Neuronal stem cell (in vitro differentiated cells): ENCODE measurements around the gene PPM1J.
"Not testable (repeated sequence)": the region's sequence is repeated elsewhere in the genome, so short reads cannot be mapped to it uniquely, and the experiment has no call there.

Source experiments
- DNase-seq: peaks from one replicate; pipeline ENCODE4 v3.0.0-alpha.2; 2013; ENCODE audit warnings: low spot score
- H2AFZ ChIP-seq: one replicate; pipeline ENCODE4 v1.6.1; 2013; ENCODE audit warnings: mild to moderate bottlenecking, low read length, inconsistent platforms
- H2AK5ac ChIP-seq: 2 replicates; pipeline ENCODE4 v1.6.1; 2013; ENCODE audit warnings: low read depth, mild to moderate bottlenecking, inconsistent platforms, low read length, moderate library complexity, mixed read lengths
- H2BK120ac ChIP-seq: 2 replicates; pipeline ENCODE4 v1.6.1; 2013; ENCODE audit warnings: low read depth, mild to moderate bottlenecking, inconsistent platforms, low read length, moderate library complexity, mixed read lengths
- H2BK12ac ChIP-seq: one replicate; pipeline ENCODE4 v1.6.1; 2013; ENCODE audit warnings: low read length, inconsistent platforms
- H2BK15ac ChIP-seq: 2 replicates; pipeline ENCODE4 v1.6.1; 2013; ENCODE audit warnings: mild to moderate bottlenecking, low read length, inconsistent platforms, mixed read lengths
- H2BK5ac ChIP-seq: one replicate; pipeline ENCODE4 v1.6.1; 2013; ENCODE audit warnings: inconsistent platforms, mild to moderate bottlenecking, low read length, moderate library complexity
- H3K14ac ChIP-seq: one replicate; pipeline ENCODE4 v1.6.1; 2013; ENCODE audit warnings: low read length, inconsistent platforms
- H3K18ac ChIP-seq: 2 replicates; pipeline ENCODE4 v1.6.1; 2013; ENCODE audit warnings: low read length, inconsistent platforms
- H3K23ac ChIP-seq: 2 replicates; pipeline ENCODE4 v1.6.1; 2013; ENCODE audit warnings: low read depth, mild to moderate bottlenecking, mixed read lengths, low read length, inconsistent platforms; ENCODE audit not compliant: poor library complexity
- H3K27ac ChIP-seq: replicated peaks from 3 replicates; pipeline ENCODE4 v1.5.1; 2013; ENCODE audit warnings: low read length, inconsistent platforms
- H3K27me3 ChIP-seq, 3 experiments: 2 replicates each; pipeline ENCODE4 v1.6.1; 2013; ENCODE audit warnings: low read length in 3 of 3, mild to moderate bottlenecking in 2 of 3, inconsistent platforms in 1 of 3, low read depth in 1 of 3, mixed read lengths in 1 of 3, moderate library complexity in 1 of 3; ENCODE audit not compliant: control insufficient read depth in 3 of 3, insufficient read depth in 3 of 3
- H3K36me3 ChIP-seq, 2 donors: replicated peaks in 1 of 2; 2 replicates each; pipeline ENCODE4 v1.6.1; 2013; ENCODE audit warnings: low read length in 2 of 2; ENCODE audit not compliant: control insufficient read depth in 2 of 2, insufficient read depth in 2 of 2
- H3K4ac ChIP-seq: 2 replicates; pipeline ENCODE4 v1.6.1; 2013; ENCODE audit warnings: inconsistent platforms, mild to moderate bottlenecking, low read length, moderate library complexity
- H3K4me1 ChIP-seq, 2 donors: 1 replicate in 1 of 2; 2 replicates in 1 of 2; pipeline ENCODE4 v1.6.1; 2013; ENCODE audit warnings: low read length in 2 of 2, low read depth in 1 of 2; ENCODE audit not compliant: control insufficient read depth in 2 of 2, insufficient read depth in 1 of 2
- H3K4me2 ChIP-seq: one replicate; pipeline ENCODE4 v1.6.1; 2013; ENCODE audit warnings: mild to moderate bottlenecking, low read length, inconsistent platforms; ENCODE audit not compliant: insufficient read depth, poor library complexity, severe bottlenecking
- H3K4me3 ChIP-seq, 2 donors: 2 replicates each; pipeline ENCODE4 v1.5.1; 2013; ENCODE audit warnings: low read length in 2 of 2, mild to moderate bottlenecking in 2 of 2, inconsistent platforms in 1 of 2, moderate library complexity in 1 of 2
- H3K79me1 ChIP-seq: one replicate; pipeline ENCODE4 v1.6.1; 2013; ENCODE audit warnings: low read depth, mild to moderate bottlenecking, inconsistent platforms, low read length, moderate library complexity
- H3K9ac ChIP-seq: one replicate; pipeline ENCODE4 v1.6.1; 2013; ENCODE audit warnings: mild to moderate bottlenecking, low read depth, low read length, inconsistent platforms; ENCODE audit not compliant: poor library complexity
- H3K9me3 ChIP-seq, 2 donors: replicated peaks in 1 of 2; 2 replicates each; pipeline versions ENCODE3 to v1.6.1; 2013; ENCODE audit warnings: low read length in 2 of 2, mild to moderate bottlenecking in 2 of 2, inconsistent platforms in 1 of 2, low read depth in 1 of 2, mixed read lengths in 1 of 2, moderate library complexity in 1 of 2; ENCODE audit not compliant: control insufficient read depth in 2 of 2, insufficient read depth in 1 of 2
- H4K8ac ChIP-seq: one replicate; pipeline ENCODE4 v1.6.1; 2013; ENCODE audit warnings: low read depth, mild to moderate bottlenecking, inconsistent platforms, low read length, moderate library complexity
- H4K91ac ChIP-seq: one replicate; pipeline ENCODE4 v1.6.1; 2013; ENCODE audit warnings: low read length, low read depth, mild to moderate bottlenecking, inconsistent platforms; ENCODE audit not compliant: poor library complexity
- WGBS, 2 donors: extraction: QIAGEN DNeasy Blood & Tissue Kit; methylation state at CpG; one replicate each; pipeline ENCODE4 v1.1.7; 2013; ENCODE audit warnings: missing lambda C conversion rate in 2 of 2, mixed read lengths in 1 of 2; ENCODE audit not compliant: insufficient read length in 2 of 2, insufficient replicate concordance in 1 of 2; ENCODE audit errors: extremely low coverage in 2 of 2; 5-methylcytosine and 5-hydroxymethylcytosine counted together

The PPM1J gene

GRCh38 chr1:112724240-112724639 is 9.1 kb upstream of the PPM1J start:
- not testable (repeated sequence) for H4K91ac ChIP-seq, H3K4me3 ChIP-seq, H2BK120ac ChIP-seq, H3K4ac ChIP-seq, H3K79me1 ChIP-seq, DNase-seq, H3K36me3 ChIP-seq, H4K8ac ChIP-seq, H3K4me2 ChIP-seq, H3K9me3 ChIP-seq, H3K14ac ChIP-seq, H2AFZ ChIP-seq, H3K18ac ChIP-seq, H3K23ac ChIP-seq, H2BK15ac ChIP-seq, H3K27ac ChIP-seq
- Histone ChIP-seq H2BK12ac (peak overlapping the region; percentile 100), H3K9ac (peak overlapping the region; percentile 10), H2BK5ac (peak overlapping the region; percentile 62), H3K27me3 (peaks cover 0 to 22% (median under 1%) of the 10 kb centered on the region in 3 experiments), H3K4me1 (peaks cover 9 to 21% of the 10 kb centered on the region in 2 donors), H2AK5ac (peak overlapping the region; percentile 94)
- no CpG with 5 or more reads among the region's 4 CpGs for WGBS, 2 donors

GRCh38 chr1:112723511-112723839 is 8.3 kb upstream of the PPM1J start:
- peak overlapping the region in 1 of 2 donors; percentile 7 for H3K4me3 ChIP-seq
- peak overlapping the region; percentile 77 for H3K14ac ChIP-seq
- peak overlapping the region; percentile 94 for H2AK5ac ChIP-seq
- H2BK120ac ChIP-seq: peak overlapping the region; percentile 29
- peak overlapping the region; percentile 100 for H2BK12ac ChIP-seq
- no peaks in the 10 kb centered on the region for H3K79me1 ChIP-seq
- peaks cover 0 to 29% (median 4%) of the 10 kb centered on the region in 3 experiments for H3K27me3 ChIP-seq
- peak overlapping the region; percentile 62 for H2BK5ac ChIP-seq
- peaks cover 9 to 21% of the 10 kb centered on the region in 2 donors for H3K4me1 ChIP-seq
- WGBS, 2 donors: no CpG with 5 or more reads among the region's 8 CpGs
- H3K18ac ChIP-seq: peak overlapping the region; percentile 93
- no peaks in the 10 kb centered on the region for H3K36me3 ChIP-seq
- H2AFZ ChIP-seq: peak overlapping the region; percentile 99
- peak overlapping the region; percentile 2 for H3K9ac ChIP-seq
- H3K4ac ChIP-seq: peak overlapping the region; percentile 77
- no peak for DNase-seq
- no peak overlapping the region for H3K27ac ChIP-seq
- peak overlapping the region; percentile 86 for H2BK15ac ChIP-seq
- peak overlapping the region; percentile 1 for H3K23ac ChIP-seq
- H3K4me2 ChIP-seq: no peak overlapping the region
- peak overlapping the region; percentile 76 for H4K91ac ChIP-seq
- no peak overlapping the region for H4K8ac ChIP-seq
- peaks cover 0 to 2% of the 10 kb centered on the region in 2 donors for H3K9me3 ChIP-seq

- Histone ChIP-seq H2AK5ac (peak overlapping the region; percentile 96), H3K79me1 (no peaks in the 10 kb centered on the region), H3K23ac (peak overlapping the region; percentile 3), H3K4me2 (peak overlapping the region; percentile 41), H3K27ac (peak overlapping the region; percentile 43), H3K9ac (peak overlapping the region; percentile 57), H2BK120ac (peak overlapping the region; percentile 33), H3K18ac (peak overlapping the region; percentile 93), H4K8ac (peak overlapping the region; percentile 97), H3K4me1 (peaks cover 9 to 21% of the 10 kb centered on the region in 2 donors), H3K4me3 (peak overlapping the region; percentile 7 to 30), H4K91ac (no peak overlapping the region), H2BK5ac (peak overlapping the region; percentile 62), H2BK12ac (peak overlapping the region; percentile 100), H3K36me3 (no peaks in the 10 kb centered on the region), H2AFZ (peak overlapping the region; percentile 99), H3K4ac (no peak overlapping the region), H2BK15ac (peak overlapping the region; percentile 92), H3K14ac (no peak overlapping the region), H3K27me3 (peaks cover 0 to 35% (median 6%) of the 10 kb centered on the region in 3 experiments), H3K9me3 (peaks cover 0 to 2% of the 10 kb centered on the region in 2 donors)
- no peak for DNase-seq
- no CpG with 5 or more reads among the region's 35 CpGs for WGBS, 2 donors
Measured at GRCh38 chr1:112722601-112723510, 7.7 kb upstream of the PPM1J start.

GRCh38 chr1:112721966-112722524 is 6.9 kb upstream of the PPM1J start:
- Histone ChIP-seq H4K91ac (peak overlapping the region; percentile 67), H2BK5ac (no peak overlapping the region), H3K14ac (peak overlapping the region; percentile 72), H3K79me1 (no peaks in the 10 kb centered on the region), H3K4me3 (peak overlapping the region; percentile 30 to 38), H3K27me3 (peaks cover 0 to 43% (median 6%) of the 10 kb centered on the region in 3 experiments), H2BK120ac (peak overlapping the region; percentile 33), H3K18ac (peak overlapping the region; percentile 71), H3K9ac (peak overlapping the region; percentile 24), H3K4me2 (peak overlapping the region; percentile 41), H3K27ac (peak overlapping the region; percentile 13), H2AK5ac (peak overlapping the region; percentile 96), H3K4ac (peak overlapping the region; percentile 43), H3K9me3 (peaks cover 0 to 2% of the 10 kb centered on the region in 2 donors), H3K36me3 (no peaks in the 10 kb centered on the region), H3K23ac (peak overlapping the region; percentile 3), H2BK12ac (peak overlapping the region; percentile 47), H2AFZ (peak overlapping the region; percentile 99), H4K8ac (no peak overlapping the region), H2BK15ac (peak overlapping the region; percentile 92), H3K4me1 (peaks cover 9 to 21% of the 10 kb centered on the region in 2 donors)
- no peak for DNase-seq
- WGBS, 2 donors: no CpG with 5 or more reads among the region's 10 CpGs
